Endometrial microvascular endothelial cells (primary cell): Measurements from ENCODE around the gene PCNA. TPM values are rescaled to one million over a fixed set of nuclear protein-coding genes. Genes with fewer than 3 reads are reported as not detected.
"Not testable (repeated sequence)": the region's sequence is repeated elsewhere in the genome, so short reads cannot be mapped to it uniquely, and the experiment has no call there.

ENCODE experiments used
- in situ Hi-C: cut with HindIII; loops from 2 replicates; pipeline ENCODE4 v1.10.0; 2017; ENCODE audit warnings: low sequenced_read_pairs, low pct_unique_long_range_greater_than_20kb; ENCODE audit errors: inconsistent ontology term
- total RNA-seq: library from RNA; depleted of rRNA; stranded (reverse); fragments of >200 nt; gene quantifications from one replicate; pipeline ENCODE4 v1.2.3, GENCODE V29; 2015; ENCODE audit errors: inconsistent ontology term

Gene PCNA
- total RNA-seq, 1 donor from 2014 or later: 305 TPM

GRCh38 chr20:5109276-5109675 lies 10.5 kb downstream of the PCNA start:
- in situ Hi-C loops: no loop called here

GRCh38 chr20:5104479-5104878 lies 15.3 kb downstream of the PCNA start:
- in situ Hi-C loops: no loop called here

GRCh38 chr20:5100684-5101347 lies 18.9 kb downstream of the PCNA start:
- in situ Hi-C loops: no loop called here

- in situ Hi-C loops: loop anchor here (10.0 kb wide), 1 partner anchor 135 kb away; no protein-coding TSS in a partner anchor
Observed at GRCh38 chr20:5099909-5100308, 19.8 kb downstream of the PCNA start.

GRCh38 chr20:5099009-5099408 lies 20.7 kb downstream of the PCNA start:
- in situ Hi-C loops: loop anchor here (10.0 kb wide), 1 partner anchor 134 kb away; no protein-coding TSS in a partner anchor

GRCh38 chr20:5096463-5096862 lies 23.3 kb downstream of the PCNA start:
- in situ Hi-C loops: loop anchor here (10.0 kb wide), 1 partner anchor 132 kb away; no protein-coding TSS in a partner anchor

- in situ Hi-C loops: loop anchor here (10.0 kb wide), 1 partner anchor 131 kb away; no protein-coding TSS in a partner anchor
Observed at GRCh38 chr20:5095931-5096330, 23.8 kb downstream of the PCNA start.

- in situ Hi-C loops: loop anchor here (10.0 kb wide), 1 partner anchor 131 kb away; no protein-coding TSS in a partner anchor
Observed at GRCh38 chr20:5095454-5095853, 24.3 kb downstream of the PCNA start.

- in situ Hi-C loops: loop anchor here (10.0 kb wide), 1 partner anchor 128 kb away; no protein-coding TSS in a partner anchor
Observed at GRCh38 chr20:5092765-5093339, 26.9 kb downstream of the PCNA start.

GRCh38 chr20:5091902-5092301 lies 27.9 kb downstream of the PCNA start:
- in situ Hi-C loops: loop anchor here (10.0 kb wide), 1 partner anchor 127 kb away; no protein-coding TSS in a partner anchor

- in situ Hi-C loops: loop anchor here (10.0 kb wide), 1 partner anchor 125 kb away; no protein-coding TSS in a partner anchor
Observed at GRCh38 chr20:5090191-5090590, 29.6 kb downstream of the PCNA start.

- in situ Hi-C loops: no loop called here
Observed at GRCh38 chr20:5088688-5089087, 31.1 kb downstream of the PCNA start.

GRCh38 chr20:5085380-5085779 lies 34.4 kb downstream of the PCNA start:
- in situ Hi-C loops: no loop called here

GRCh38 chr20:5080384-5080877 lies 39.3 kb downstream of the PCNA start:
- in situ Hi-C loops: no loop called here

- in situ Hi-C loops: no loop called here
Observed at GRCh38 chr20:5078399-5078958, 41.3 kb downstream of the PCNA start.

GRCh38 chr20:5077761-5078387 lies 41.9 kb downstream of the PCNA start:
- in situ Hi-C loops: no loop called here

- in situ Hi-C loops: not testable (repeated sequence)
Observed at GRCh38 chr20:5076913-5077312, 42.8 kb downstream of the PCNA start.

- in situ Hi-C loops: no loop called here
Observed at GRCh38 chr20:5074232-5074674, 45.5 kb downstream of the PCNA start.

GRCh38 chr20:5073660-5074231 lies 46.0 kb downstream of the PCNA start:
- in situ Hi-C loops: no loop called here
